Brain microvascular endothelial cell (primary cell): ENCODE data around the gene NTM.

ENCODE experiments used
- DNase-seq: peaks from one replicate; pipeline ENCODE4 v3.0.0-alpha.2; 2020
- H3K27ac ChIP-seq: fragments of 250-450 bp; sonication (Bioruptor Pico); 2 replicates; pipeline ENCODE4 v1.5.1; 2020; ENCODE audit warnings: mild to moderate bottlenecking, moderate library complexity
- H3K27me3 ChIP-seq: fragments of 250-450 bp; sonication (Bioruptor Pico); replicated peaks from 2 replicates; pipeline ENCODE4 v1.5.1; 2020; ENCODE audit warnings: mild to moderate bottlenecking
- H3K36me3 ChIP-seq: fragments of 250-450 bp; sonication (Bioruptor Pico); replicated peaks from 2 replicates; pipeline ENCODE4 v1.5.1; 2020; ENCODE audit warnings: mild to moderate bottlenecking
- H3K4me3 ChIP-seq: 2 replicates; pipeline ENCODE4 v1.5.1; 2011; ENCODE audit warnings: low read depth, mild to moderate bottlenecking, control low read depth, low read length, moderate library complexity
- in situ Hi-C: cut with HindIII; loops from 2 replicates; pipeline ENCODE4 v1.10.0; 2017; ENCODE audit warnings: low sequenced_read_pairs, low pct_ligation_motif_present
- TF ChIP-seq, protein P1 (sequence below): IDR thresholded peaks from 2 replicates; pipeline ENCODE4 v1.5.1; 2011; ENCODE audit warnings: low read depth, mild to moderate bottlenecking, moderate library complexity, low read length, control low read depth, inconsistent platforms; ENCODE audit errors: missing control alignments

Gene NTM

DNA sequence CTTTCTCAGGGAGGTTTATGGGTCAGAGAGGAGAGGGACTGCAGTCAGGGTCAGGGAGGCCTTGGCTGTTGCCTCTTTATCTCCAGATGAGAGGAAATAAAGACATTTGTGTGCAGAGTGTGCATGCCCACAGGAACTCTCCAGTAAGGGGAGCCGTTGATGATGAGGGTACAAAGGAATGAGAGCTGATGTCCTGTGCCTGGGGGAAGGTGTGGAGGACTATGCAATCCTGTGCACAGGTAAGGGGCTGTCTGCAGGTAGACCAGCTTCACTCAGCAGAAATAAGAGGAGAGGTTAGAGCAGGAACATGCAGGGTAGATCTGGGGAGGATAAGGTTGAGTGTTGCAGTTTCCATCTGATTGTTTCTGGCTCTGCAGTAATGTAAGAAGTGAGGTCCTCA is 132.6 kb downstream of the NTM start:
- Histone ChIP-seq H3K36me3 (no peaks in the 10 kb centered on the region), H3K4me3 (no peak overlapping the region), H3K27me3 (no peaks in the 10 kb centered on the region), H3K27ac (no peak overlapping the region)
- TF ChIP-seq, protein P1, sequence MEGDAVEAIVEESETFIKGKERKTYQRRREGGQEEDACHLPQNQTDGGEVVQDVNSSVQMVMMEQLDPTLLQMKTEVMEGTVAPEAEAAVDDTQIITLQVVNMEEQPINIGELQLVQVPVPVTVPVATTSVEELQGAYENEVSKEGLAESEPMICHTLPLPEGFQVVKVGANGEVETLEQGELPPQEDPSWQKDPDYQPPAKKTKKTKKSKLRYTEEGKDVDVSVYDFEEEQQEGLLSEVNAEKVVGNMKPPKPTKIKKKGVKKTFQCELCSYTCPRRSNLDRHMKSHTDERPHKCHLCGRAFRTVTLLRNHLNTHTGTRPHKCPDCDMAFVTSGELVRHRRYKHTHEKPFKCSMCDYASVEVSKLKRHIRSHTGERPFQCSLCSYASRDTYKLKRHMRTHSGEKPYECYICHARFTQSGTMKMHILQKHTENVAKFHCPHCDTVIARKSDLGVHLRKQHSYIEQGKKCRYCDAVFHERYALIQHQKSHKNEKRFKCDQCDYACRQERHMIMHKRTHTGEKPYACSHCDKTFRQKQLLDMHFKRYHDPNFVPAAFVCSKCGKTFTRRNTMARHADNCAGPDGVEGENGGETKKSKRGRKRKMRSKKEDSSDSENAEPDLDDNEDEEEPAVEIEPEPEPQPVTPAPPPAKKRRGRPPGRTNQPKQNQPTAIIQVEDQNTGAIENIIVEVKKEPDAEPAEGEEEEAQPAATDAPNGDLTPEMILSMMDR: no peak
- DNase-seq: no peak
- in situ Hi-C loops: no loop called here

GRCh38 chr11:131504199-131504949 is 134.0 kb downstream of the NTM start:
- H3K36me3 ChIP-seq: no peaks in the 10 kb centered on the region
- in situ Hi-C loops: no loop called here
- TF ChIP-seq, protein P1: peak; percentile 41
- no peak overlapping the region for H3K4me3 ChIP-seq
- no peak overlapping the region for H3K27ac ChIP-seq
- DNase-seq: no peak
- H3K27me3 ChIP-seq: no peaks in the 10 kb centered on the region

GRCh38 chr11:131506348-131506747 is 135.9 kb downstream of the NTM start:
- H3K36me3 ChIP-seq: no peaks in the 10 kb centered on the region
- in situ Hi-C loops: no loop called here
- TF ChIP-seq, protein P1: no peak
- no peak overlapping the region for H3K27ac ChIP-seq
- H3K4me3 ChIP-seq: no peak overlapping the region
- no peak for DNase-seq
- no peaks in the 10 kb centered on the region for H3K27me3 ChIP-seq

GRCh38 chr11:131510662-131511061 is 140.2 kb downstream of the NTM start:
- no peak overlapping the region for H3K4me3 ChIP-seq
- no peaks in the 10 kb centered on the region for H3K27me3 ChIP-seq
- DNase-seq: no peak
- TF ChIP-seq, protein P1: no peak
- H3K36me3 ChIP-seq: no peaks in the 10 kb centered on the region
- no peak overlapping the region for H3K27ac ChIP-seq
- in situ Hi-C loops: no loop called here

- in situ Hi-C loops: no loop called here
Observed at GRCh38 chr11:131511794-131512193, 141.4 kb downstream of the NTM start.

More at GRCh38 chr11:131511794-131512193, 141.4 kb downstream of the NTM start:
- H3K27ac ChIP-seq: no peak overlapping the region
- no peaks in the 10 kb centered on the region for H3K27me3 ChIP-seq
- peak; percentile 3 for DNase-seq
- TF ChIP-seq, protein P1: peak; percentile 67
- no peaks in the 10 kb centered on the region for H3K36me3 ChIP-seq
- no peak overlapping the region for H3K4me3 ChIP-seq
